ENCODE results near the gene INAFM1.

DNA sequence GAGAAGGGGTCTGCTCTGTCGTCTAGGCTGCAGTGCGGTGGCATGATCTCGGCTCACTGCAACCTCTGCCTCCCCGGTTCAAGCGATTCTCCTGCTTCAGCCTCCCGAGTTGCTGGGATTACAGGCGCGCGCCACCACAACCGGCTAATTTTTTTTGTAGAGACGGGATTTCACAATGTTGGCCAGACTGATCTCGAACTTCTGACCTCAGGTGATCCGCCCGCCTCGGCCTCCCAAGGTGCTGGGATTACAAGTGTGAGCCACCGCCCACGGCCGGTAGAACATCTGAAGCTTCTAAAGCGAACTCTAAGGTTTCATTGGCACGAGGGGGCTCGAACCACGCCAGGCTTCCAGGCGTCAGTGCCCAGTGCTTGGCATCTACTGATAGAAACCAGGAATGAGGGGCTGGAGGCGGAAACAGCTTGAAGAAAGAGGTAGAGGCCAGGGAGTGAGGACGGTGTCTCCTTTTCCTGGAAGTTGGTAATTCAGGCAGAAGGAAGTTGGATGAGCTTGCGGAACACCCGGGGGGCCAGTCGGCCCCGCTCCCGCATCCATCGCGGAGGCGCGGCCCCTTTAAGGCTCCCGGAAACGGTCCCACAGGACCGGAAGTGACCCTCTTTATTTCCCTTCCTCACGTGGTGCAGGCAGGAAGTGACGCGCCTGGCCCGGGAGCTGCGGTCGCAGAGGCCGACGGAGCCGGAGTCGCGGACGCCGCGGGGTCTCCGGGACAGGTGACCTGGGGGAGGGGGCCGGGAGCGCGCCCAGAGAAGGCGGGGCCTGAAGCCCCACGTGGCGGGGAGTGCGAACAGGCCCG is 18.6 kb upstream of the INAFM1 start, which contains the start of gene CCDC9:
- TF ChIP-seq, protein P1, sequence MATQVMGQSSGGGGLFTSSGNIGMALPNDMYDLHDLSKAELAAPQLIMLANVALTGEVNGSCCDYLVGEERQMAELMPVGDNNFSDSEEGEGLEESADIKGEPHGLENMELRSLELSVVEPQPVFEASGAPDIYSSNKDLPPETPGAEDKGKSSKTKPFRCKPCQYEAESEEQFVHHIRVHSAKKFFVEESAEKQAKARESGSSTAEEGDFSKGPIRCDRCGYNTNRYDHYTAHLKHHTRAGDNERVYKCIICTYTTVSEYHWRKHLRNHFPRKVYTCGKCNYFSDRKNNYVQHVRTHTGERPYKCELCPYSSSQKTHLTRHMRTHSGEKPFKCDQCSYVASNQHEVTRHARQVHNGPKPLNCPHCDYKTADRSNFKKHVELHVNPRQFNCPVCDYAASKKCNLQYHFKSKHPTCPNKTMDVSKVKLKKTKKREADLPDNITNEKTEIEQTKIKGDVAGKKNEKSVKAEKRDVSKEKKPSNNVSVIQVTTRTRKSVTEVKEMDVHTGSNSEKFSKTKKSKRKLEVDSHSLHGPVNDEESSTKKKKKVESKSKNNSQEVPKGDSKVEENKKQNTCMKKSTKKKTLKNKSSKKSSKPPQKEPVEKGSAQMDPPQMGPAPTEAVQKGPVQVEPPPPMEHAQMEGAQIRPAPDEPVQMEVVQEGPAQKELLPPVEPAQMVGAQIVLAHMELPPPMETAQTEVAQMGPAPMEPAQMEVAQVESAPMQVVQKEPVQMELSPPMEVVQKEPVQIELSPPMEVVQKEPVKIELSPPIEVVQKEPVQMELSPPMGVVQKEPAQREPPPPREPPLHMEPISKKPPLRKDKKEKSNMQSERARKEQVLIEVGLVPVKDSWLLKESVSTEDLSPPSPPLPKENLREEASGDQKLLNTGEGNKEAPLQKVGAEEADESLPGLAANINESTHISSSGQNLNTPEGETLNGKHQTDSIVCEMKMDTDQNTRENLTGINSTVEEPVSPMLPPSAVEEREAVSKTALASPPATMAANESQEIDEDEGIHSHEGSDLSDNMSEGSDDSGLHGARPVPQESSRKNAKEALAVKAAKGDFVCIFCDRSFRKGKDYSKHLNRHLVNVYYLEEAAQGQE (IDR thresholded peaks at IDR 0.05; ENCODE audit: low read depth) = no peak
- peak; percentile 35; the same call in 1 of the 2 replicates for TF ChIP-seq TAF1 (IDR thresholded peaks at IDR 0.05; ENCODE audit: low read depth)

Data from Ishikawa (cell line).